ENCODE results near the gene STXBP1.

The STXBP1 gene

DNA sequence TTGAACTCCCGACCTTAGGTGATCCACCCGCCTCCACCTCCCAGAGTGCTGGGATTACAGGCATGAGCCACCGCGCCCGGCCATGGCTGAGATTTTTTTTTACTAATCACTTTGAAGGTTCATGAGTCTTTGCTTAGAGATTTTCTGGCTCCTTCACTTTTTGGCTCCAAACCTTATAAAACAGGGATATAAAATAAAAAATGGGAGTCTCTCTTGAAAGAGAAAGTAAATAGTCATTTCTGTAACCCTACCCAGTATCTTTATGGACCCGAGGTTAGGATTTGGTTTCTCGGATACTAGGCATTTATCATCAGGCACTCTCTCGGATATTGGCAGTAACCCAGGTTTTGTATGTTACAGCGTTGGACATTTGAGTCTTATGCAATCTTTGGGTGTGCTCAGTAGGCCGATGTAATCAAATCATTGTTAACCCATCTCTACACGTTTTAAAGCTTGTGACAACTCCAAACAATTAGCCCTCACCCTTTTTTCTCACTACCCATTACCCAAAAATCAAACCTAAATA is 25.3 kb downstream of the STXBP1 start:
- H3K27ac Mint-ChIP-seq, result no peak overlapping the region
- H3K9me3 Mint-ChIP-seq, result no peaks in the 10 kb centered on the region

DNA sequence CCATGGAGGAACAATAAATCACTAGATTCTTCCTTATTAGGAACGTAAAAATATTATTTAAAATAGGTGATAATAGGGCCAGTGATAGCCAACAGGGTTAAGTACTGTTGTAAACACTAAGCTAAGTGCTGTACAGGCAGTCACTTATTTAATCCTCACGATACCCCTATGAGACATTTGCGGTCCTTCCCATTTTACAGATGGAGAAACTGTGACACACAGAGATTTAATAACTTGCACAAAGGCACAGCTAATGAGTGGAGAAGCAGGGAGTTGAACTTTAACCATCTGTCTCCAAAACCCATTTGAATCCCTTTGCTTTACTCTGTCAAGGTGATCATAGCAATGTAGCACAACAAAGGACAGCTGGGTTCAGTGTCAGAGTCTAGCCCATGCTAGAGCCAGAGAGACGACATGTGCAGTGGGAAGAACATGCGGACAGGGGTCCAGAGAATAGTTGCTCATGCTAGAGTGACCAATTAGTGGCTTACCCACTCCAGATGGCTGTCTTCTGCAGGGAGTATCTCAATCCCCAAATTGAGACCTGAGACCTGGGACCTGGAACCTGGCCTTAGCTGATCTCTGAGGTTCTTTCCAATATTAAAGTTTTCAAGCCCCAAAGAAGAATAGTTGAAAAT is 28.9 kb downstream of the STXBP1 start:
- H3K4me3 Mint-ChIP-seq, result no peak overlapping the region
- H3K27me3 Mint-ChIP-seq, result peaks cover 6 to 20% of the 10 kb centered on the region in 2 donors
- no peak overlapping the region for H3K27ac Mint-ChIP-seq
- no peaks in the 10 kb centered on the region for H3K9me3 Mint-ChIP-seq
- no peaks in the 10 kb centered on the region for H3K36me3 Mint-ChIP-seq (ENCODE audit: insufficient read depth)
- no peaks in the 10 kb centered on the region for H3K4me1 Mint-ChIP-seq (ENCODE audit: low read depth in 2 of 2)
- ATAC-seq (replicated peaks), result no peak
- no peak for DNase-seq

More for the DNA sequence above, 25.3 kb downstream of the STXBP1 start:
- H3K4me3 Mint-ChIP-seq, result no peak overlapping the region
- H3K27me3 Mint-ChIP-seq, result peaks cover 0 to 8% of the 10 kb centered on the region in 2 donors
- H3K36me3 Mint-ChIP-seq (ENCODE audit: insufficient read depth), result no peaks in the 10 kb centered on the region
- H3K4me1 Mint-ChIP-seq (ENCODE audit: low read depth in 2 of 2), result no peaks in the 10 kb centered on the region
- ATAC-seq (replicated peaks), result no peak
- DNase-seq, result no peak

DNA sequence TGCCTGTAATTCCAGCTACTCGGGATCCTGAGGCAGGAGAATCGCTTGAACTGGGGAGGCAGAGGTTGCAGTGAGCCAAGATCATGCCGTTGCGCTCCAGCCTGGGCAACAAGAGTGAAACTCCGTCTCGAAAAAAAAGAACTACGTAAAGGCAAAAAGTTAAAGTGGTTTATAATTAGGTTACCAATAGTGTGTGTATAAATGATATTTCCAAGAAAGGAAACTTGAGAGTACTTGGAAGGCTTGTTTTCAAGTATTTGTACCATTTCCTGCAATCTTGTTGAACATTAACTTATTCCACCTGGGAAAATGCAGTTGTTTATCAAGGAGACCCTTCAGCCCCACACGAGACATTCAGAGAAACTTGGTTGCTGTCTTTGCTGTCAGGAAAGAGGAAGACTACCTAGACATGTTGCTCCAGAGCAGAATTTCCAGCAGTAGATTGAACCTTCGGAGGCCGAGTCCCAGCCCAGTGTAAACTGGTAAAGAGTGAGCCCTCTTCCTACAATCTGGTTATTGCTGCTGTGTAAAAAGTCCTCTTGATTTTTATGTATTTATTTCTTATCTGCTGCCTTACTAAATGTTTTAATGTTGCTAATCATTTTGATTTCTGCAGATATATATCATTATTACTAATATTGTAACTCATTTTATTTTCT is 30.1 kb downstream of the STXBP1 start:
- Mint-ChIP-seq H3K27me3 (peaks cover 6 to 13% of the 10 kb centered on the region in 2 donors), H3K4me1 (ENCODE audit: low read depth in 2 of 2) (no peaks in the 10 kb centered on the region), H3K36me3 (ENCODE audit: insufficient read depth) (no peaks in the 10 kb centered on the region), H3K4me3 (no peak overlapping the region), H3K27ac (no peak overlapping the region), H3K9me3 (no peaks in the 10 kb centered on the region)
- ATAC-seq (replicated peaks) (no peak), DNase-seq (no peak)

DNA sequence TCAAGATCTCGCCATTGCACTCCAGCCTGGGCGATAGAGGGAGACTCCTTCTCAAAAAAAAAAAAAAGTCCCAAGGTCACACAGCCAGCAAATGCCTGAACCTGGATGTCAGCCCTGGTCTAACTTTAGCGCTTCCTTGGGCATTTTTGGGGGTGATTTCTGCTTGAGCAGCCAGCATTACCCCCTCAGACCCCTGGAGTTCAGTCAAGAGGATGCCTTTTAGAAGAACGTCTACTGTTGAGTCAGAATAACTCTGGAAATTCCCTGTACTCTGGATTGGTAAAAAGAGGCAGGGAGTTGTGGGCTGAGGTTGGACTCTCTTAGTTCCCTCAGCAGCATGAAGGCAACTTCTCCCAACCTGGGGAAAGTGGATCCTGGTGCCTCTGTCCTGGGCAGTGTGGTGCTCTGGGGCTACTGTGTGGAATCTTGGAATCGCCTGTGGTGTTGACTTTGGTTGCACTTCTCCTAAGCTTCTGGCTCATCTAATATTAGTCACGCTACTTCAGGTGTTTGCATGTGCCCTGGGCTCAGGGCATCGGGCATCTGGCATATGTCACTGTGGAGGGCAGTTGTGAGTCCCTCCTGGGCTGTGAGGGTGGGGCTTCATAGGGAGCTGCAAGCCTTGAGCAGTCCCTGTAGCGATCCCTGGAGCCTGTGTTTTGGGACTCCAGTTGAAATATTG is 32.2 kb downstream of the STXBP1 start:
- Mint-ChIP-seq H3K27ac (no peak overlapping the region), H3K36me3 (ENCODE audit: insufficient read depth) (no peaks in the 10 kb centered on the region), H3K27me3 (peaks cover 6 to 13% of the 10 kb centered on the region in 2 donors), H3K4me1 (ENCODE audit: low read depth in 2 of 2) (no peaks in the 10 kb centered on the region), H3K4me3 (no peak overlapping the region), H3K9me3 (no peaks in the 10 kb centered on the region)
- no peak for ATAC-seq (replicated peaks)
- no peak for DNase-seq

DNA sequence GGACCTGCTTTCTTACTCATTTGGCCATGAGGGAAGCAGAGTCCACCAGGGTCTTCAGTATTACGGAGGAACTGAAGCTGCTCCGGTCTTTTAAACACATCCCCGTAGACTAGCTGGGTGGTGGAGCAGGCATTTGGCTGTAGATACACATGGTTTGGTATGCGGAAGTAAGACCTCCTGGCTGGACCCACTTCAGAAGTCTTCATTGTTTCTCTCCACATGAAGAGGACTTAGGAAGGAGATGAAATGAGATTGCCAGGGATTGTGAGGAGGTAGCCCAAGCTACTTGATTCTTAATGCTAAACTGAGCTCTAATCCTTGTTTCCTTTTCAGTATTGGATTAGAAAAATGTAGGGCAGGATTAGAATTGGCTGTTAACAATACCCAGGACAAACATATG is 32.9 kb downstream of the STXBP1 start:
- no peaks in the 10 kb centered on the region for H3K4me1 Mint-ChIP-seq (ENCODE audit: low read depth in 2 of 2)
- peaks cover 6 to 13% of the 10 kb centered on the region in 2 donors for H3K27me3 Mint-ChIP-seq
- no peaks in the 10 kb centered on the region for H3K9me3 Mint-ChIP-seq
- no peak overlapping the region for H3K27ac Mint-ChIP-seq
- DNase-seq (no peak), ATAC-seq (replicated peaks) (no peak)
- H3K36me3 Mint-ChIP-seq (ENCODE audit: insufficient read depth), result no peaks in the 10 kb centered on the region
- H3K4me3 Mint-ChIP-seq, result no peak overlapping the region

DNA sequence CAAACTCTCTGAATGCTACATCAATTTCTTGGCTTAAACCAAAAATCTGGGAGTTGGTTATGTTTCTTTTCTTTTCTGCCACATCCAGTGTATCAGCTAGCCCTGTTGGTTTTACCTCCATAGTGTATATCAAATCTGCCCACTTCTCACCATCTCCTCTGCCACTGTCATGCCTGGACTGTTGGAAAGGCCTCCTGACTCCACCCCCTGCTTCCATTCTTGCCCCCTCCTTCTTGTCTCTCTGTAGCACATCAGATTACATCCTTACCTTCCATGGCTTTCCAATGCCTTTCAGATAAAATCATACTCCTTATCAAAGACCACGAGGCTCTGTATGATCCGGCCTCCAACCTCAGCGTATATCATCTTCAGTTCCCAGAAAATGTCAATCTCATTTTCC is 35.4 kb downstream of the STXBP1 start:
- Mint-ChIP-seq H3K27ac (no peak overlapping the region), H3K27me3 (peaks cover 6 to 13% of the 10 kb centered on the region in 2 donors), H3K36me3 (ENCODE audit: insufficient read depth) (no peaks in the 10 kb centered on the region), H3K4me1 (ENCODE audit: low read depth in 2 of 2) (no peaks in the 10 kb centered on the region), H3K4me3 (no peak overlapping the region), H3K9me3 (no peaks in the 10 kb centered on the region)
- ATAC-seq (replicated peaks), result no peak
- no peak for DNase-seq

DNA sequence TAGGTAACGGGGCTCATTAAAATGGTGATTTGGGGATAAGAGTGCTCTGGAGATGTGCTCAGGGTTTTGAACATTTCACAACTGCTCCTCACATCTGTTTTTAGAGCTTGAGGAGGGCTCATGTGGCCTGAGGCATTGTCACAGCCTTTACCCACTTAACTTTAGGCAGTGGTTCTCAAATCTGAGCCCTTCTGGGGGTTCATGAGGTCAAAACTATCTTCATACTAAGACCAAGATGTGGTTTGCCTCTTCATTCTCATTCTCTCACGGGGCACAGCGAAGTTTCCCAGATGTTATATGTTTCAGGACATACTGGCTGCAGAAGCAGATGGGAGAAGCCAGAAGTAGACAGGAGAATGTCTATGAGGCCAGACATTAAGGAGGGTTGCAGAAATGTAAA is 38.4 kb downstream of the STXBP1 start:
- H3K36me3 Mint-ChIP-seq (ENCODE audit: insufficient read depth), result no peaks in the 10 kb centered on the region
- H3K27ac Mint-ChIP-seq, result no peak overlapping the region
- DNase-seq (no peak), ATAC-seq (replicated peaks) (no peak)
- H3K4me1 Mint-ChIP-seq (ENCODE audit: low read depth in 2 of 2), result no peaks in the 10 kb centered on the region
- H3K27me3 Mint-ChIP-seq, result peaks cover 0 to 4% of the 10 kb centered on the region in 2 donors
- H3K9me3 Mint-ChIP-seq, result no peaks in the 10 kb centered on the region
- no peak overlapping the region for H3K4me3 Mint-ChIP-seq

DNA sequence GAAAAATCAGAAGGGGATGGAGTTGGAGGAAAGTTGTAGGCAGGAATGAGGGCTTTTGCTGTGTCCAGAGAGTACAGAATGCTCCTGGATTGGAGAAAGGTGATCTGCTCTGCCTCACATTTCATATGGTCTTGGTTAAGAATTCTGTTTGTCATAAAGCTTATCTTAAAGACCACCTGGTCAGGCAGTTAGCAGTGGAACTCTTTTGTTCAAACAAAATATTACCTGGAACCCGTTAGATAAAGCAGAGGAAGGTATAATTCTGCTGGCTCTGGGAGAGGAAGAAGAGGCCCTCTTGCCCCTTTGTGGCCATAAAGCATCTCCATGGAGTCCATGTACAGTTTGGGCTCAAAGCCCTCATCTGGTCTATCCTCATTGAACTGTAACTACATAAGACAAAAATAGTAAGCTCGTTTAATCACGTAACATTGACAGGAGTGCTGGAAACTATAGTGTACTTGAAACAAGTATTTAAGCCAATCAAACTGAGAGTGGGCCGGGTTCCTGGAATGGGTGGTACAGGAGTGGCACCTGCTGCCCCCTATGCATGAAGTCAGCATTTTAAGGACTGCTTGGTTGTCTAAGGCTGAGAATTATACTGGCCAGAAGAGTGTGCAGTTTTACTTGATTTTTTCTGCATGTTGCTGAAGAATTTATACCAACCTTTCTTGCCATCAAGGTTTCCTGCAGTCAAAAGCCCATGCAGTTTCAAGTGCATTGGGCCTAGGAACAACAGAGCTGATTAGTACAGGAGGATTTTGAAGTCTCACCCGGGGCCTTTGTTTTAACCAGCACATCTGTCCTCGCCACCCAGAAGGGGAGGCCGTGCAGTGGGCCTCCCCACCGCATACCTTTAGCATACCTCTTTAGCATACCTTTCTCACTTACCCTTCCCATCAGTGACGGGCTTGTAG is 39.9 kb downstream of the STXBP1 start:
- Mint-ChIP-seq H3K9me3 (no peaks in the 10 kb centered on the region), H3K4me1 (ENCODE audit: low read depth in 2 of 2) (no peaks in the 10 kb centered on the region), H3K27me3 (peaks cover 0 to 4% of the 10 kb centered on the region in 2 donors), H3K27ac (no peak overlapping the region), H3K36me3 (ENCODE audit: insufficient read depth) (no peaks in the 10 kb centered on the region), H3K4me3 (no peak overlapping the region)
- DNase-seq (no peak), ATAC-seq (replicated peaks) (no peak)

DNA sequence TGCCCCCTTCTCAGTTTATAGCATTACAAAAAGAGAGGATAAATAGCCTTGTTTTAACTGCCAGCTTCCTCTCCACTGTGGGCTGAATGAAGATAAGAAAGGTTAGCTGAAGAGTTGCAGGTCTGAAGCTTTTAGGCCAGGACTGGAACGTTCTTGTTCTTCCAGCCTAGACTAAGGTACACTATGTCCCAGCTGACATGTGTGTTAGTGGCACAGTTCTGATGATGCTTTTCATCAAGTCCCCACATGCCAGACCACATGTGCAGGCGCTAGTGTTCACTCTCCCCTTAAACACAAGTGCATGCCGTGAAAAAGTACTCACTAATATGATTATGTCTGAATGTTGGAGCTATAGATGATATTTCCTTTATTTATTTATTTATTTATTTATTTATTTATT is 40.7 kb downstream of the STXBP1 start:
- DNase-seq (no peak), ATAC-seq (replicated peaks) (no peak)
- H3K27ac Mint-ChIP-seq, result no peak overlapping the region
- H3K36me3 Mint-ChIP-seq (ENCODE audit: insufficient read depth), result no peaks in the 10 kb centered on the region
- peaks cover 0 to 4% of the 10 kb centered on the region in 2 donors for H3K27me3 Mint-ChIP-seq
- no peaks in the 10 kb centered on the region for H3K4me1 Mint-ChIP-seq (ENCODE audit: low read depth in 2 of 2)
- no peak overlapping the region for H3K4me3 Mint-ChIP-seq
- no peaks in the 10 kb centered on the region for H3K9me3 Mint-ChIP-seq

DNA sequence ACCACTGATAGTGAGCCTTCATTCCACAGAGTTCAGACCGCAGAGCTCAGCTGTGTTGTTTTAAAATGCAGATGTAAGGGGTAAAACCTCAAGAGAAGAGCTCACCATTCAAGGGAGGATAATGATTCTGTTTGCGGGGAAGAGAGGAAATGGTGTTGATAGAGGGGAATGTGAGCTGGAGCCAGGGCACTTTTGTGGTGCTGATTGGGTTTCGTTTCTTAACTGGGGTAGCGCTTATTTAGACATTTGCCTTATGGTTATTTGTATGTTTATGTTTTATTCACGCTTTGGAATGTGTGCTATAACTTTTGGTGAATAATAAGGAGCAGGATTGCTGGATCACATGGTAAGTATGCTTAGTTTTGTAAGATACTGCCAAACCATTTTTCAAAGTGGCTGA is 42.5 kb downstream of the STXBP1 start:
- H3K4me1 Mint-ChIP-seq (ENCODE audit: low read depth in 2 of 2), result no peaks in the 10 kb centered on the region
- H3K27ac Mint-ChIP-seq, result no peak overlapping the region
- no peaks in the 10 kb centered on the region for H3K9me3 Mint-ChIP-seq
- DNase-seq (no peak), ATAC-seq (replicated peaks) (no peak)
- peaks cover 0 to 4% of the 10 kb centered on the region in 2 donors for H3K27me3 Mint-ChIP-seq
- H3K36me3 Mint-ChIP-seq (ENCODE audit: insufficient read depth), result no peaks in the 10 kb centered on the region
- no peak overlapping the region for H3K4me3 Mint-ChIP-seq

DNA sequence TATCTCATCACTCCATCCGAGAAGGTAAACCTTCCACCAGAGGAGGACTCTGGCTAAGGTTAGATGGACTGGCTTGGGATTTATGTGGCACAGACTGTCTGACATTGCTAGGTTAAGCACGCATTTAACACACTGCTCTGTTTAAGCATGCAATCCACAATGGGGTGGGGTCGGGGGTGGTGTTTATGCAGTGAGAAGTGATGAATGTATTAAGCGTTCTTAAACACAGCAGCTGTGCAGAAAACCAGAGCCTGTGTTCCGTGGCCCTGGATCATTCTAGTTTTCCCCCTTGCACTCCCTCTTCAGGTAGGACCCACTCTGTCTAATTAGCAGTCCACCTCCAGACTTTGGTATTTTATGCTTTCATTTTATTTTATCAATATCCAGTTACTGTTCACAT is 46.4 kb downstream of the STXBP1 start:
- H3K36me3 Mint-ChIP-seq (ENCODE audit: insufficient read depth), result peaks cover 3% of the 10 kb centered on the region
- DNase-seq (no peak), ATAC-seq (replicated peaks) (no peak)
- H3K27me3 Mint-ChIP-seq, result peaks cover under 1 to 4% of the 10 kb centered on the region in 2 donors
- no peak overlapping the region for H3K27ac Mint-ChIP-seq
- no peaks in the 10 kb centered on the region for H3K4me1 Mint-ChIP-seq (ENCODE audit: low read depth in 2 of 2)
- H3K9me3 Mint-ChIP-seq, result no peaks in the 10 kb centered on the region
- no peak overlapping the region for H3K4me3 Mint-ChIP-seq

DNA sequence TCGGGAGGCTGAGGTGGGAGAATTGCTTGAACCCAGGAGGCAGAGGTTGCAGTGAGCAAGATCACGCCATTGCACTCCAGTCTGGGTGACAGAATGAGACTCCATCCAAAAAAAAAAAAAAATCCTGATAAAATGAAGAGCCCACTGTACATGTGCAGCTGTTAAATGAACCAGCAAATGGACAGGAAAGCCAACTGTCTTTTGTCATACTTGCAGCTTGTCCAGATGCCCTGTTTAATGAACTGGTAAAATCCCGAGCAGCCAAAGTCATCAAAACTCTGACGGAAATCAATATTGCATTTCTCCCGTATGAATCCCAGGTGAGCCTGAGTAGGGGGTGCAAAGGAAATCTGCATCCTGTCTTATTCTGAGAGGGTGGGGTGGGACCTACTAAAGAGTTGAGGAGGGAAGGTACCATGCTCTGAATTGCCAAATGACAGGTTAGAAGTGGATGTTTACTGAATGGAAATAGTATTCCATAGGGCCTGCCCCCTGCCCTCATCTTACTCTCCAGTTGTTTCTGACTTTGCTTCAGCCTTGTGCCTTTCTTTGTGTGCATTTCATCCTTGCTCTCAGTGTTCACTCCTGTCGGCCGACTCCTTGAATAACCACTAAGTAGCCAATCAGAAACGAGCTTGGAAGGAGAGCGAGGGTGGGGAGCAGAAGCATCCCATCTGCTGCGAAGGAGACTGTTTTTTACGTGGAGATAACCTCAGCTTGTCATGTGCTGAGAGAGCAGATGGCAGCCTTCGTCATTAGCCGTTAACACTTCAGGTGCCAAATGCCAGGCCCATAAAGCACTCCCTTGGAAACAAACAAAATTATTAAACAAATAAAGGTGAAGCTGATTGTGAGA is 49.0 kb downstream of the STXBP1 start:
- ATAC-seq (replicated peaks), result no peak
- DNase-seq, result no peak
- Mint-ChIP-seq H3K27me3 (peaks cover 0 to 11% of the 10 kb centered on the region in 2 donors), H3K36me3 (ENCODE audit: insufficient read depth) (peaks cover 7% of the 10 kb centered on the region), H3K4me3 (no peak overlapping the region), H3K9me3 (no peaks in the 10 kb centered on the region), H3K27ac (no peak overlapping the region), H3K4me1 (ENCODE audit: low read depth in 2 of 2) (no peaks in the 10 kb centered on the region)

All from effector memory CD8-positive, alpha-beta T cell (primary cell).